K562 (cell line): ENCODE results near the gene ANAPC4. TPM values are rescaled to one million over a fixed set of nuclear protein-coding genes. Genes with fewer than 3 reads are reported as not detected.

Source experiments
- ATAC-seq: fragments of 200-7000 bp; cut with Tn5 transposase; 3 replicates; pipeline ENCODE4 v1.9.1; 2020; ENCODE audit warnings: moderate library complexity
- BruUV-seq: library from RNA; stranded (reverse); fragments of 400-500 nt; replicated peaks from 2 replicates; lab custom pipeline; 2021; lab: Mats Ljungman, UMichigan
- CTCF ChIA-PET: fragments of 300-600 bp; formaldehyde crosslinking; extraction: SDS; loops from one replicate; lab custom pipeline; 2021; ENCODE audit warnings: low intra/inter-chr PET ratio; lab: Yijun Ruan, JAX
- POLR2A ChIA-PET: fragments of 300-600, 350-650 bp; sonication (Branson Sonifier 250); formaldehyde crosslinking; extraction: SDS; loops from one replicate; lab custom pipeline; 2021; ENCODE audit warnings: antibody characterized with exemption, inconsistent platforms; lab: Yijun Ruan, JAX
- DNase-seq, 4 experiments: peaks; one replicate each; pipeline versions ENCODE4 v3.0.0 to v3.0.0-alpha.2; 2011 to 2018; ENCODE audit warnings: low spot score in 3 of 4, mixed read lengths in 3 of 4; ENCODE audit errors: extremely low read depth in 1 of 4
- FAIRE-seq: peaks from 2 replicates; lab custom pipeline; 2011; peaks lifted over from hg19 to GRCh38; lab: Jason Lieb, UNC
- H2AFZ ChIP-seq: 2 replicates; pipeline ENCODE4 v1.6.0; 2011; ENCODE audit warnings: low read depth, low read length, control low read depth, inconsistent platforms
- H3K27ac ChIP-seq: fragments of 200-600 bp; 3 replicates; pipeline ENCODE4 v1.8.0; 2011; ENCODE audit warnings: low read depth, mild to moderate bottlenecking, control low read depth, inconsistent platforms, low read length, moderate library complexity, mixed read lengths; ENCODE audit errors: extremely low read depth
- H3K27me3 ChIP-seq, 2 experiments: fragments of 300-600 bp in 1 of 2; 2 replicates in 1 of 2; 3 replicates in 1 of 2; pipeline versions ENCODE4 v1.6.0 to v1.8.0; 2011; ENCODE audit warnings: inconsistent platforms in 2 of 2, low read length in 2 of 2, mild to moderate bottlenecking in 1 of 2, mixed read lengths in 1 of 2, moderate library complexity in 1 of 2; ENCODE audit not compliant: control insufficient read depth in 2 of 2, insufficient read depth in 2 of 2
- H3K36me3 ChIP-seq: fragments of 300-600 bp; 3 replicates; pipeline ENCODE4 v1.8.0; 2011; ENCODE audit warnings: mild to moderate bottlenecking, low read length, inconsistent platforms; ENCODE audit not compliant: control insufficient read depth, insufficient read depth
- H3K4me1 ChIP-seq, 2 experiments: fragments of 200-600 bp in 1 of 2; replicated peaks in 1 of 2; 2 replicates in 1 of 2; 3 replicates in 1 of 2; pipeline versions ENCODE4 v1.5.1 to v1.8.0; 2011; ENCODE audit warnings: inconsistent platforms in 2 of 2, low read length in 2 of 2, mild to moderate bottlenecking in 1 of 2, mixed read lengths in 1 of 2, moderate library complexity in 1 of 2; ENCODE audit not compliant: control insufficient read depth in 2 of 2, insufficient read depth in 2 of 2
- H3K4me2 ChIP-seq: 2 replicates; pipeline ENCODE4 v1.6.1; 2011; ENCODE audit warnings: low read length, control low read depth, inconsistent platforms, mixed read lengths; ENCODE audit not compliant: insufficient read depth
- H3K4me3 ChIP-seq: fragments of 200-600 bp; sonication (generic), shearing (Covaris generic); 2 replicates; pipeline ENCODE4 v1.5.1; 2016; ENCODE audit warnings: control low read depth, inconsistent platforms
- H3K79me2 ChIP-seq: fragments of 200-600 bp; 3 replicates; pipeline ENCODE4 v1.8.0; 2011; ENCODE audit warnings: low read length, inconsistent platforms; ENCODE audit not compliant: control insufficient read depth, insufficient read depth
- H3K9ac ChIP-seq, 2 experiments: 2 replicates each; pipeline versions ENCODE4 v1.6.0 to v1.6.1; 2011; ENCODE audit warnings: low read depth in 2 of 2, low read length in 2 of 2, control low read depth in 1 of 2, inconsistent platforms in 1 of 2, mild to moderate bottlenecking in 1 of 2, mixed read lengths in 1 of 2; ENCODE audit not compliant: insufficient read depth in 1 of 2
- H3K9me1 ChIP-seq: one replicate; pipeline ENCODE4 v1.6.0; 2011; ENCODE audit warnings: inconsistent platforms, mild to moderate bottlenecking, low read length, moderate library complexity; ENCODE audit not compliant: control insufficient read depth, insufficient read depth
- H3K9me3 ChIP-seq: replicated peaks from 2 replicates; pipeline ENCODE4 v1.5.1; 2011; ENCODE audit warnings: low read depth, low read length, inconsistent platforms; ENCODE audit not compliant: control insufficient read depth, insufficient read depth
- H4K20me1 ChIP-seq: replicated peaks from 2 replicates; pipeline ENCODE4 v1.6.1; 2011; ENCODE audit warnings: low read length, inconsistent platforms, mixed read lengths; ENCODE audit not compliant: control insufficient read depth, insufficient read depth
- BRD9 ChIP-seq: fragments of 450-650 bp; IDR thresholded peaks from 2 replicates; pipeline ENCODE4 v1.6.1; 2018; ENCODE audit warnings: low read depth; ENCODE audit not compliant: partially characterized antibody
- FOSL1 ChIP-seq: fragments of 200-800 bp; sonication (Bioruptor generic); conservative IDR thresholded peaks from 2 replicates; pipeline ENCODE4 v1.6.1; 2016; ENCODE audit warnings: missing genetic modification characterization, missing compliant biosample characterization
- MED1 ChIP-seq: sonication (generic); formaldehyde crosslinking; IDR thresholded peaks from 2 replicates; pipeline ENCODE4 v1.8.1; 2023; ENCODE audit warnings: missing genetic modification reagents, borderline replicate concordance
- NR2C2 ChIP-seq, 2 experiments: fragments of 200-800 bp in 1 of 2; sonication (Bioruptor generic) in 1 of 2; sonication (generic) in 1 of 2; formaldehyde crosslinking in 1 of 2; IDR thresholded peaks; 2 replicates each; pipeline versions ENCODE4 v1.6.1 to v1.8.0; 2016 to 2022; ENCODE audit warnings: mild to moderate bottlenecking in 1 of 2, missing compliant biosample characterization in 1 of 2, missing genetic modification characterization in 1 of 2, missing genetic modification reagents in 1 of 2
- RUNX1 ChIP-seq: sonication (generic); IDR thresholded peaks from 2 replicates; pipeline ENCODE4 v1.6.1; 2016; ENCODE audit warnings: antibody characterized with exemption, low read depth
- ZBTB8A ChIP-seq: fragments of 450-650 bp; IDR thresholded peaks from 2 replicates; pipeline ENCODE4 v1.6.1; 2018; ENCODE audit warnings: mild to moderate bottlenecking, moderate library complexity; ENCODE audit not compliant: partially characterized antibody
- WGBS: fragments of 100-300 bp; shearing (Covaris generic); methylation state at CpG from one replicate; pipeline ENCODE4 v1.1.6; 2016; ENCODE audit warnings: low coverage, mixed read lengths; ENCODE audit not compliant: insufficient coverage; ENCODE audit errors: missing lambda C conversion rate; 5-methylcytosine and 5-hydroxymethylcytosine counted together
- in situ Hi-C: fragments of 300-500 bp; cut with MboI; formaldehyde crosslinking; loops from 4 replicates; pipeline ENCODE4 v1.15.0; 2018; ENCODE audit warnings: inconsistent platforms, mixed read lengths
- intact Hi-C: fragments of 100-400 bp; cut with micrococcal nuclease; formaldehyde crosslinking; loops from 2 replicates; pipeline ENCODE4 v1.14.2; 2022
- polyA plus RNA-seq, 8 experiments: library from polyadenylated mRNA; depleted of rRNA in 4 of 8; stranded (reverse) in 5 of 8; unstranded in 3 of 8; fragments of >200 nt; fragmentation: Nextera tagmentation in 2 of 8; fragmentation: Illumina TruSeq in 1 of 8; extraction: Ambion mirVana in 2 of 8; extraction: Trizol in 1 of 8; gene quantifications; 2 replicates each; pipeline versions ENCODE4 v1.2.1 to v1.2.3, GENCODE V29; 2011 to 2014; ENCODE audit warnings: inconsistent platforms in 1 of 8, missing spikeins in 1 of 8
- total RNA-seq, 7 experiments: library from RNA; depleted of rRNA in 6 of 7; stranded (reverse); fragments of >200 nt in 6 of 7; fragmentation: Illumina TruSeq in 2 of 7; extraction: Trizol in 2 of 7; gene quantifications; 2 replicates each; pipeline versions ENCODE4 v1.2.1 to v1.2.3, GENCODE V29; 2011 to 2021; ENCODE audit warnings: low replicate concordance in 1 of 7
- TF ChIP-seq, protein P1 (sequence below), 3 experiments: fragments of 200-800 bp in 1 of 3; fragments of 250-450 bp in 1 of 3; fragments of 450-650 bp in 1 of 3; sonication (Bioruptor Pico) in 1 of 3; sonication (Bioruptor generic) in 1 of 3; formaldehyde crosslinking in 1 of 3; IDR thresholded peaks; 2 replicates each; pipeline versions ENCODE4 v1.6.1 to v1.8.0; 2016 to 2022; ENCODE audit warnings: mild to moderate bottlenecking in 2 of 3, missing genetic modification characterization in 2 of 3, missing compliant biosample characterization in 1 of 3, moderate library complexity in 1 of 3

ANAPC4 gene
- total and polyA plus RNA-seq, 9 of the 15 experiments (the other 6 are each of a cell fraction or from before 2014, with no cell fraction given), result 23.9 to 47.0 (median 31.9) TPM

DNA sequence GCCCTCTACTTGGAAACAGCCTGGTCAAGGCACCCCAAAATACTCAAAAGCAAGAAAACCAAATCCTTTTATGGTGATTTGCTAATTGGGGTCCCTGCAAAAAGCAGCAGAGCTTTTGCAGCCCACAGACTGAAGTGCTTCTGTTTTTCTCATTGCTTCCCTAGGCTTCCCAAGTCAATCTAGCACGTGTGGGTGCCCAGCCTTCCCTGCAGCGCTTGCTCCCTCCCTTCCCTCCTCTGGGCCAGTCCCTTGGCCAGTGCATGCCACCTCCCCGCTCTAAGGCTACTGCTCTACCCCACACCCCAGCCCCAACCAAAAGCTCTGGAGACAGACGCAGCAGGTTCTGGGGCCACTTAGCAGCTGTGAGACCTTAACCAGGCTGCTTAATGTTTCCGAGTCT, 53.6 kb downstream of the ANAPC4 start:
- intact Hi-C loops (no loop called here), in situ Hi-C loops (no loop called here)
- DNase-seq (no peak), FAIRE-seq (no peak), ATAC-seq (no peak)
- no peaks in the 10 kb centered on the region for H3K9me3 ChIP-seq
- BruUV-seq, result no TSS peak
- H3K4me2 ChIP-seq, result no peak overlapping the region
- H3K4me1 ChIP-seq, result no peaks in the 10 kb centered on the region
- H3K27me3 ChIP-seq, result peaks cover 5 to 16% of the 10 kb centered on the region in 2 experiments; a peak in 3 of 5 replicates
- H4K20me1 ChIP-seq, result no peaks in the 10 kb centered on the region
- no peaks in the 10 kb centered on the region for H3K79me2 ChIP-seq
- 2% methylated on average over 4 of the region's 5 CpGs for WGBS
- no peak overlapping the region for H3K4me3 ChIP-seq
- no peaks in the 10 kb centered on the region for H3K36me3 ChIP-seq
- ChIA-PET POLR2A (interaction anchor here (0.9 kb wide), 1 partner anchor 9 kb away, joined by 3 read pairs; no protein-coding TSS in a partner anchor), CTCF (no interaction called here)
- H3K9ac ChIP-seq, result no peak overlapping the region
- H3K27ac ChIP-seq, result no peak overlapping the region
- no peak for TF ChIP-seq ZBTB8A
- TF ChIP-seq RUNX1, result no peak
- TF ChIP-seq BRD9, result no peak
- TF ChIP-seq, protein P1, sequence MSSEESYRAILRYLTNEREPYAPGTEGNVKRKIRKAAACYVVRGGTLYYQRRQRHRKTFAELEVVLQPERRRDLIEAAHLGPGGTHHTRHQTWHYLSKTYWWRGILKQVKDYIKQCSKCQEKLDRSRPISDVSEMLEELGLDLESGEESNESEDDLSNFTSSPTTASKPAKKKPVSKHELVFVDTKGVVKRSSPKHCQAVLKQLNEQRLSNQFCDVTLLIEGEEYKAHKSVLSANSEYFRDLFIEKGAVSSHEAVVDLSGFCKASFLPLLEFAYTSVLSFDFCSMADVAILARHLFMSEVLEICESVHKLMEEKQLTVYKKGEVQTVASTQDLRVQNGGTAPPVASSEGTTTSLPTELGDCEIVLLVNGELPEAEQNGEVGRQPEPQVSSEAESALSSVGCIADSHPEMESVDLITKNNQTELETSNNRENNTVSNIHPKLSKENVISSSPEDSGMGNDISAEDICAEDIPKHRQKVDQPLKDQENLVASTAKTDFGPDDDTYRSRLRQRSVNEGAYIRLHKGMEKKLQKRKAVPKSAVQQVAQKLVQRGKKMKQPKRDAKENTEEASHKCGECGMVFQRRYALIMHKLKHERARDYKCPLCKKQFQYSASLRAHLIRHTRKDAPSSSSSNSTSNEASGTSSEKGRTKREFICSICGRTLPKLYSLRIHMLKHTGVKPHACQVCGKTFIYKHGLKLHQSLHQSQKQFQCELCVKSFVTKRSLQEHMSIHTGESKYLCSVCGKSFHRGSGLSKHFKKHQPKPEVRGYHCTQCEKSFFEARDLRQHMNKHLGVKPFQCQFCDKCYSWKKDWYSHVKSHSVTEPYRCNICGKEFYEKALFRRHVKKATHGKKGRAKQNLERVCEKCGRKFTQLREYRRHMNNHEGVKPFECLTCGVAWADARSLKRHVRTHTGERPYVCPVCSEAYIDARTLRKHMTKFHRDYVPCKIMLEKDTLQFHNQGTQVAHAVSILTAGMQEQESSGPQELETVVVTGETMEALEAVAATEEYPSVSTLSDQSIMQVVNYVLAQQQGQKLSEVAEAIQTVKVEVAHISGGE (CRISPR knock-in tag; IDR thresholded peaks at IDR 0.05), result no peak
- no peak for TF ChIP-seq MED1 (CRISPR knock-in tag)
- no peak for TF ChIP-seq NR2C2 (CRISPR knock-in tag; IDR thresholded peaks at IDR 0.05)
- TF ChIP-seq NR2C2 (tag; IDR thresholded peaks at IDR 0.05), result no peak
- TF ChIP-seq FOSL1 (tag), result no peak
- no peak overlapping the region for H2AFZ ChIP-seq
- H3K9me1 ChIP-seq, result no peaks in the 10 kb centered on the region
